Stomach (tissue), 4 donors: ENCODE measurements around the gene USP35.

Experiments
- POLR2A ChIP-seq, 4 donors: fragments of 450-650 bp; IDR thresholded peaks; one replicate each; pipeline ENCODE4 v1.6.1; 2016; ENCODE audit warnings: antibody characterized with exemption in 4 of 4, control low read depth in 2 of 4, mild to moderate bottlenecking in 1 of 4, moderate library complexity in 1 of 4
- TF ChIP-seq, protein P1 (sequence below), 7 experiments: fragments of 450-650 bp in 4 of 7; fragments of 200-600 bp in 3 of 7; sonication (generic) in 3 of 7; IDR thresholded peaks; one replicate each; pipeline ENCODE4 v1.5.1; 2016 to 2019; ENCODE audit warnings: antibody characterized with exemption in 7 of 7, control low read depth in 2 of 7, mild to moderate bottlenecking in 1 of 7

DNA sequence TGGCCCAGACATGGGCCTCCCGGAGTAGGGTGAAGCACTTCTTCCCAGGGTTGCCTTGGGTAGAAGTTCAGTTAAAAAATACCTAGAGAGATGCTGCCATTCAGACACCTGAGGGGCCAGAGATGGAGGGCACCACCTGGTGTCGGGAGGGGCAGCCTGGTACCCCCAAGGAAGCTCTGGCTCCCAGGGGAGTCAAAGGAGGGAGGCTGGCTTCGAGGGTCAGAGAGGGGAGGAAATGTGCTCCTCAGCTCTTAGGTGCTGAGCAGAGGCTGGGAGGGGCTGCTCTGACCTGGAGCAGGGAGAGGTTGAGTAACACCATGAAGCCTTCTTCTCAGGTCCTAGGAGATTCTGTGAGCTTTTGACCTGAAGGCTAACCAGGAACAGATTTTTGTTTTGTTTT, 1.1 kb downstream of the USP35 start:
- TF ChIP-seq, protein P1, sequence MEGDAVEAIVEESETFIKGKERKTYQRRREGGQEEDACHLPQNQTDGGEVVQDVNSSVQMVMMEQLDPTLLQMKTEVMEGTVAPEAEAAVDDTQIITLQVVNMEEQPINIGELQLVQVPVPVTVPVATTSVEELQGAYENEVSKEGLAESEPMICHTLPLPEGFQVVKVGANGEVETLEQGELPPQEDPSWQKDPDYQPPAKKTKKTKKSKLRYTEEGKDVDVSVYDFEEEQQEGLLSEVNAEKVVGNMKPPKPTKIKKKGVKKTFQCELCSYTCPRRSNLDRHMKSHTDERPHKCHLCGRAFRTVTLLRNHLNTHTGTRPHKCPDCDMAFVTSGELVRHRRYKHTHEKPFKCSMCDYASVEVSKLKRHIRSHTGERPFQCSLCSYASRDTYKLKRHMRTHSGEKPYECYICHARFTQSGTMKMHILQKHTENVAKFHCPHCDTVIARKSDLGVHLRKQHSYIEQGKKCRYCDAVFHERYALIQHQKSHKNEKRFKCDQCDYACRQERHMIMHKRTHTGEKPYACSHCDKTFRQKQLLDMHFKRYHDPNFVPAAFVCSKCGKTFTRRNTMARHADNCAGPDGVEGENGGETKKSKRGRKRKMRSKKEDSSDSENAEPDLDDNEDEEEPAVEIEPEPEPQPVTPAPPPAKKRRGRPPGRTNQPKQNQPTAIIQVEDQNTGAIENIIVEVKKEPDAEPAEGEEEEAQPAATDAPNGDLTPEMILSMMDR (IDR thresholded peaks at IDR 0.05) = no peak
- TF ChIP-seq POLR2A (IDR thresholded peaks at IDR 0.05) = no peak
